SK-N-SH treated with all-trans-retinoic acid at 6 μM for 48 hours (cell line): ENCODE data around the gene AGPAT3.

ENCODE experiments used
- ESRRG ChIP-seq: fragments of 250-450 bp; sonication (Bioruptor Pico); IDR thresholded peaks from 2 replicates; pipeline ENCODE4 v1.6.1; 2021; ENCODE audit warnings: mild to moderate bottlenecking
- PPARA ChIP-seq: fragments of 250-450 bp; sonication (Bioruptor Pico); IDR thresholded peaks from 2 replicates; pipeline ENCODE4 v1.5.0; 2020; ENCODE audit warnings: mild to moderate bottlenecking, borderline replicate concordance
- RARB ChIP-seq: fragments of 250-450 bp; sonication (Bioruptor Pico); IDR thresholded peaks from 2 replicates; pipeline ENCODE4 v1.8.0; 2021; ENCODE audit warnings: mild to moderate bottlenecking, moderate library complexity
- ZNF70 ChIP-seq: fragments of 450-650 bp; formaldehyde crosslinking; IDR thresholded peaks from 2 replicates; pipeline ENCODE4 v1.5.0; 2020; ENCODE audit warnings: mild to moderate bottlenecking, moderate library complexity
- TF ChIP-seq, protein P1 (sequence below): fragments of 250-450 bp; sonication (Bioruptor Pico); IDR thresholded peaks from 2 replicates; pipeline ENCODE4 v1.5.0; 2020; ENCODE audit warnings: mild to moderate bottlenecking, moderate library complexity
- TF ChIP-seq, protein P2 (sequence below): fragments of 250-450 bp; sonication (Bioruptor Pico); IDR thresholded peaks from 2 replicates; pipeline ENCODE4 v1.5.1; 2021; ENCODE audit warnings: mild to moderate bottlenecking, moderate library complexity

DNA sequence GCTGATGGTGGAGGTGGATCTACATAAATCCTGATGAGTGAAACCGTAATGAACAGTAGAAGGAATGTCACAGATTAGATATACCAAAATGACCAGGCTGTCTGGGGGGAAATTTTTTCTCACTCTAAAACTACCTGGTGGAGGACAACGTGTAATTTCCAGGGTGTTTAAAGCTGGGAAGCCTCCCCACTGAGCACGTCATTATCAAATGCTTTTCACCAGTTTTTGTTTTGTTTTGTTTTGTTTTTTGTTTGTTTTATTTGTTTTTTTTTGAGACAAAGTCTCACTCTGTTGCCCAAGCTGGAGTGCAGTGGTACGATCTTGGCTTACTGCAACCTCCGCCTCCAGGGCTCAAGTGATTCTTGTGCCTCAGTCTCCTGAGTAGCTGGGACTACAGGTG, 11.6 kb downstream of the AGPAT3 start:
- TF ChIP-seq ZNF70 (CRISPR knock-in tag): no peak
- TF ChIP-seq, protein P1, sequence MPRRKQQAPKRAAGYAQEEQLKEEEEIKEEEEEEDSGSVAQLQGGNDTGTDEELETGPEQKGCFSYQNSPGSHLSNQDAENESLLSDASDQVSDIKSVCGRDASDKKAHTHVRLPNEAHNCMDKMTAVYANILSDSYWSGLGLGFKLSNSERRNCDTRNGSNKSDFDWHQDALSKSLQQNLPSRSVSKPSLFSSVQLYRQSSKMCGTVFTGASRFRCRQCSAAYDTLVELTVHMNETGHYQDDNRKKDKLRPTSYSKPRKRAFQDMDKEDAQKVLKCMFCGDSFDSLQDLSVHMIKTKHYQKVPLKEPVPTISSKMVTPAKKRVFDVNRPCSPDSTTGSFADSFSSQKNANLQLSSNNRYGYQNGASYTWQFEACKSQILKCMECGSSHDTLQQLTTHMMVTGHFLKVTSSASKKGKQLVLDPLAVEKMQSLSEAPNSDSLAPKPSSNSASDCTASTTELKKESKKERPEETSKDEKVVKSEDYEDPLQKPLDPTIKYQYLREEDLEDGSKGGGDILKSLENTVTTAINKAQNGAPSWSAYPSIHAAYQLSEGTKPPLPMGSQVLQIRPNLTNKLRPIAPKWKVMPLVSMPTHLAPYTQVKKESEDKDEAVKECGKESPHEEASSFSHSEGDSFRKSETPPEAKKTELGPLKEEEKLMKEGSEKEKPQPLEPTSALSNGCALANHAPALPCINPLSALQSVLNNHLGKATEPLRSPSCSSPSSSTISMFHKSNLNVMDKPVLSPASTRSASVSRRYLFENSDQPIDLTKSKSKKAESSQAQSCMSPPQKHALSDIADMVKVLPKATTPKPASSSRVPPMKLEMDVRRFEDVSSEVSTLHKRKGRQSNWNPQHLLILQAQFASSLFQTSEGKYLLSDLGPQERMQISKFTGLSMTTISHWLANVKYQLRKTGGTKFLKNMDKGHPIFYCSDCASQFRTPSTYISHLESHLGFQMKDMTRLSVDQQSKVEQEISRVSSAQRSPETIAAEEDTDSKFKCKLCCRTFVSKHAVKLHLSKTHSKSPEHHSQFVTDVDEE (CRISPR knock-in tag): no peak
- TF ChIP-seq ESRRG (CRISPR knock-in tag): no peak
- TF ChIP-seq PPARA (CRISPR knock-in tag): no peak
- TF ChIP-seq, protein P2, sequence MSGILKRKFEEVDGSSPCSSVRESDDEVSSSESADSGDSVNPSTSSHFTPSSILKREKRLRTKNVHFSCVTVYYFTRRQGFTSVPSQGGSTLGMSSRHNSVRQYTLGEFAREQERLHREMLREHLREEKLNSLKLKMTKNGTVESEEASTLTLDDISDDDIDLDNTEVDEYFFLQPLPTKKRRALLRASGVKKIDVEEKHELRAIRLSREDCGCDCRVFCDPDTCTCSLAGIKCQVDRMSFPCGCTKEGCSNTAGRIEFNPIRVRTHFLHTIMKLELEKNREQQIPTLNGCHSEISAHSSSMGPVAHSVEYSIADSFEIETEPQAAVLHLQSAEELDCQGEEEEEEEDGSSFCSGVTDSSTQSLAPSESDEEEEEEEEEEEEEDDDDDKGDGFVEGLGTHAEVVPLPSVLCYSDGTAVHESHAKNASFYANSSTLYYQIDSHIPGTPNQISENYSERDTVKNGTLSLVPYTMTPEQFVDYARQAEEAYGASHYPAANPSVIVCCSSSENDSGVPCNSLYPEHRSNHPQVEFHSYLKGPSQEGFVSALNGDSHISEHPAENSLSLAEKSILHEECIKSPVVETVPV (CRISPR knock-in tag): no peak
- no peak for TF ChIP-seq RARB (CRISPR knock-in tag)
